ENCODE measurements around the gene ANKRD24.
"Not testable (repeated sequence)": the region's sequence is repeated elsewhere in the genome, so short reads cannot be mapped to it uniquely, and the experiment has no call there.

The ANKRD24 gene

GRCh38 chr19:4199699-4200293, 17.3 kb downstream of the ANKRD24 start:
- DNase-seq: no peak

GRCh38 chr19:4200940-4201542, 18.6 kb downstream of the ANKRD24 start:
- DNase-seq: no peak

- DNase-seq: no peak
These were observed 19.3 kb downstream of the ANKRD24 start for GRCh38 chr19:4201798-4202197.

- no peak for DNase-seq
These were observed 24.5 kb downstream of the ANKRD24 start for GRCh38 chr19:4206818-4207484.

- no peak for DNase-seq
These were observed 26.1 kb downstream of the ANKRD24 start for GRCh38 chr19:4208385-4209094.

- no peak for DNase-seq
These were observed 27.8 kb downstream of the ANKRD24 start for GRCh38 chr19:4210166-4210731.

GRCh38 chr19:4213116-4213515, 30.6 kb downstream of the ANKRD24 start:
- DNase-seq: no peak

GRCh38 chr19:4215807-4216206, 33.3 kb downstream of the ANKRD24 start:
- no peak for DNase-seq

- no peak for DNase-seq
These were observed 34.4 kb downstream of the ANKRD24 start for GRCh38 chr19:4216846-4217245.

- no peak for DNase-seq
These were observed 35.2 kb downstream of the ANKRD24 start for GRCh38 chr19:4217429-4218264.

- not testable (repeated sequence) for DNase-seq
These were observed 36.0 kb downstream of the ANKRD24 start for GRCh38 chr19:4218523-4218922.

- DNase-seq: no peak
These were observed 37.7 kb downstream of the ANKRD24 start for GRCh38 chr19:4220188-4220587.

- no peak for DNase-seq
These were observed 42.0 kb downstream of the ANKRD24 start for GRCh38 chr19:4224470-4224869.

- no peak for DNase-seq
These were observed 43.4 kb downstream of the ANKRD24 start for GRCh38 chr19:4225885-4226284.

- no peak for DNase-seq
These were observed 45.3 kb downstream of the ANKRD24 start for GRCh38 chr19:4227771-4228170.

GRCh38 chr19:4228765-4229178, 46.3 kb downstream of the ANKRD24 start:
- DNase-seq: no peak

GRCh38 chr19:4229179-4229931, 46.9 kb downstream of the ANKRD24 start, which contains the start of gene EBI3:
Gene EBI3, plus strand, starts transcription at chr19:4229523. Its CDS starts 28 bp downstream, at chr19:4229551.
- DNase-seq: peak; percentile 9

- DNase-seq: not testable (repeated sequence)
These were observed 47.7 kb downstream of the ANKRD24 start for GRCh38 chr19:4230237-4230636.

- DNase-seq: not testable (repeated sequence)
These were observed 49.0 kb downstream of the ANKRD24 start for GRCh38 chr19:4231521-4231920.

GRCh38 chr19:4232139-4232538, 49.6 kb downstream of the ANKRD24 start:
- not testable (repeated sequence) for DNase-seq

- no peak for DNase-seq
These were observed 50.3 kb downstream of the ANKRD24 start for GRCh38 chr19:4232614-4233281.
